ENCODE measurements around the gene WWOX. TPM values are rescaled to one million over a fixed set of nuclear protein-coding genes. Genes with fewer than 3 reads are reported as not detected.

WWOX gene
- total RNA-seq, 1 donor from 2014 or later, result 8.9 TPM

DNA sequence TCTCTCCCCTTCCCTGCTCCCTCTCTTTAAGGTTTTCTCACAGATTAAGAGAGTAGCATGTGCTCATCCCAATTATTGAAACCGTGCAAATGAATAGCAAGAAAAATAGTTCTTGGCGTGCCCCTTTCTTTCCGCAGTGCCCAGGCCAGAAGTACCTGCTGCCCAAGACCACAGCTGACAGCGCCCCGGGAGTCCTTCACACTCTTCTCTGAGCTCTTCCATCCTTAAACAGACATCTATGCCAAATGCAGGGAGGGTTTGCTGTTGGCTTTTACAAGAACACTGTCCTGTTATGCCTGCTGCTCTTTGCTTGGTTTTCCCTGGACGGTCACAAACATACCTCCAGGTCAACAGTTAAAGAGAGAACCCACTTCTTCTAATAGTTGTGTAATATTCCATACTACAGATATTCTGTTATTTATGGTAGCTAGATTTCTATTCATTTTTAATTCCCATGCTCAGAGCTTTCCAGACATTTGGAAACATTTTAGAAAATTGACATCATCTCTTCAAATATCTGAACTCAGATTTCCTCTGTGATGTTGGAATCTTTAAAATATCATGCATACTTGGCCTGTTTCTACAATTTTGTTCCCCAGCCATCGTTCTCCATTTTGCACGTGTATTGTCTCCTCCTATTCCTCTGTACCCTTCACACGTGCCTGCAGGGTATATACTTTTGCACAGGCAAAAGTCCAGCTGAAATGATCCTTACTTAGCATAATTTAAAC lies 416.7 kb downstream of the WWOX start:
- TF ChIP-seq, protein P1, sequence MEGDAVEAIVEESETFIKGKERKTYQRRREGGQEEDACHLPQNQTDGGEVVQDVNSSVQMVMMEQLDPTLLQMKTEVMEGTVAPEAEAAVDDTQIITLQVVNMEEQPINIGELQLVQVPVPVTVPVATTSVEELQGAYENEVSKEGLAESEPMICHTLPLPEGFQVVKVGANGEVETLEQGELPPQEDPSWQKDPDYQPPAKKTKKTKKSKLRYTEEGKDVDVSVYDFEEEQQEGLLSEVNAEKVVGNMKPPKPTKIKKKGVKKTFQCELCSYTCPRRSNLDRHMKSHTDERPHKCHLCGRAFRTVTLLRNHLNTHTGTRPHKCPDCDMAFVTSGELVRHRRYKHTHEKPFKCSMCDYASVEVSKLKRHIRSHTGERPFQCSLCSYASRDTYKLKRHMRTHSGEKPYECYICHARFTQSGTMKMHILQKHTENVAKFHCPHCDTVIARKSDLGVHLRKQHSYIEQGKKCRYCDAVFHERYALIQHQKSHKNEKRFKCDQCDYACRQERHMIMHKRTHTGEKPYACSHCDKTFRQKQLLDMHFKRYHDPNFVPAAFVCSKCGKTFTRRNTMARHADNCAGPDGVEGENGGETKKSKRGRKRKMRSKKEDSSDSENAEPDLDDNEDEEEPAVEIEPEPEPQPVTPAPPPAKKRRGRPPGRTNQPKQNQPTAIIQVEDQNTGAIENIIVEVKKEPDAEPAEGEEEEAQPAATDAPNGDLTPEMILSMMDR (IDR thresholded peaks at IDR 0.05; ENCODE audit: borderline replicate concordance), result no peak
- intact Hi-C loops (cut with micrococcal nuclease), result no loop called here

DNA sequence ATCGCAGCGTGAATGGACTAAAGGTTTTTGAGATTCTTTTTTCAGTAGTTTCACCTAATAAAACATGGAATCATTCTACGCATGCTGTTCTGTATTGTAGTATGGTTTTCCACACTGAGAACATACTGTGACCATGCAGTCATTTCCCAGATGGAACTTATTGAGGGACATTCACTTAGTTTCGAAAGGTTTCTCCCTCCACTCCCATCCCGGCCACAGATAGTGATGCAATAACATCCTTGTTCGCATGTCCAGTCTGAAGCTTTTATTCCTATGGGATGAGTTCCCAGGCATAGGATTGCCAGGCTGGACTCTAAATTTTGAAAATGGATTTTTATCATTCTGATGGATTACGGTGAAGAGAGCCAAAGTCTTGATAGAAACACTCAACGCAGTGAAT lies 420.4 kb downstream of the WWOX start:
- TF ChIP-seq, protein P1 (IDR thresholded peaks at IDR 0.05; ENCODE audit: borderline replicate concordance), result no peak
- Histone ChIP-seq H3K36me3 (no peaks in the 10 kb centered on the region), H3K4me3 (no peak overlapping the region), H3K9me3 (replicated peaks) (no peaks in the 10 kb centered on the region), H3K27ac (replicated peaks) (no peak overlapping the region), H3K4me1 (peaks cover 3% of the 10 kb centered on the region), H3K27me3 (ENCODE audit: low read depth) (no peaks in the 10 kb centered on the region)
- no peak for DNase-seq
- intact Hi-C loops (cut with micrococcal nuclease), result no loop called here

More for the DNA sequence above, 416.7 kb downstream of the WWOX start:
- H3K4me3 ChIP-seq, result no peak overlapping the region
- DNase-seq, result no peak
- H3K27me3 ChIP-seq (ENCODE audit: low read depth), result no peaks in the 10 kb centered on the region
- no peaks in the 10 kb centered on the region for H3K9me3 ChIP-seq (replicated peaks)
- H3K27ac ChIP-seq (replicated peaks), result no peak overlapping the region
- H3K4me1 ChIP-seq, result no peaks in the 10 kb centered on the region
- no peaks in the 10 kb centered on the region for H3K36me3 ChIP-seq

GRCh38 chr16:78520470-78520869 lies 421.0 kb downstream of the WWOX start:
- H3K4me3 ChIP-seq, result no peak overlapping the region
- TF ChIP-seq, protein P1 (IDR thresholded peaks at IDR 0.05; ENCODE audit: borderline replicate concordance), result no peak
- H3K36me3 ChIP-seq, result no peaks in the 10 kb centered on the region
- H3K27me3 ChIP-seq (ENCODE audit: low read depth), result no peaks in the 10 kb centered on the region
- H3K9me3 ChIP-seq (replicated peaks), result no peaks in the 10 kb centered on the region
- no peak for DNase-seq
- no peak overlapping the region for H3K27ac ChIP-seq (replicated peaks)
- H3K4me1 ChIP-seq, result peaks cover 3% of the 10 kb centered on the region
- intact Hi-C loops (cut with micrococcal nuclease), result no loop called here

DNA sequence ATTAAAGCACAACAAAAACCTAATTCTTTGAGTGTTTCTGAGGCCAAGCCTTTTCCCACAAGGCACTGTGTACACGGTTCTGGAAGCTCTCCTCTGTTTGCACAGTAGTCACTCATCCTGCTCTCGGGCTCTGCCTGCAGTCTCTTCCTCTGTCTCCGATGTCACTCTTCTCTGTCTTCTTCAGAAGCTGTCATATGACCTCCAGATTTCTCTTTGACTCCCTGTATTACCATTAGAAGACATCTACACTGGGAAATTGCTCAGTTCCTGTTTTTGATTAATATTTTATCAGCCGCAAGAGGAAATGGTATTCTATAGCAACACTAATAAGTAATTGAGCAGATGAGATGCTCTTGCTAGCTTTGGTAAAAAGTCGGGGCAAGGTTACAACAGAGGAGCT lies 422.9 kb downstream of the WWOX start:
- TF ChIP-seq, protein P1 (IDR thresholded peaks at IDR 0.05; ENCODE audit: borderline replicate concordance), result no peak
- Histone ChIP-seq H3K4me1 (peaks cover 3% of the 10 kb centered on the region), H3K36me3 (no peaks in the 10 kb centered on the region), H3K27ac (replicated peaks) (no peak overlapping the region), H3K9me3 (replicated peaks) (no peaks in the 10 kb centered on the region), H3K4me3 (no peak overlapping the region), H3K27me3 (ENCODE audit: low read depth) (no peaks in the 10 kb centered on the region)
- intact Hi-C loops (cut with micrococcal nuclease), result no loop called here
- DNase-seq, result no peak

DNA sequence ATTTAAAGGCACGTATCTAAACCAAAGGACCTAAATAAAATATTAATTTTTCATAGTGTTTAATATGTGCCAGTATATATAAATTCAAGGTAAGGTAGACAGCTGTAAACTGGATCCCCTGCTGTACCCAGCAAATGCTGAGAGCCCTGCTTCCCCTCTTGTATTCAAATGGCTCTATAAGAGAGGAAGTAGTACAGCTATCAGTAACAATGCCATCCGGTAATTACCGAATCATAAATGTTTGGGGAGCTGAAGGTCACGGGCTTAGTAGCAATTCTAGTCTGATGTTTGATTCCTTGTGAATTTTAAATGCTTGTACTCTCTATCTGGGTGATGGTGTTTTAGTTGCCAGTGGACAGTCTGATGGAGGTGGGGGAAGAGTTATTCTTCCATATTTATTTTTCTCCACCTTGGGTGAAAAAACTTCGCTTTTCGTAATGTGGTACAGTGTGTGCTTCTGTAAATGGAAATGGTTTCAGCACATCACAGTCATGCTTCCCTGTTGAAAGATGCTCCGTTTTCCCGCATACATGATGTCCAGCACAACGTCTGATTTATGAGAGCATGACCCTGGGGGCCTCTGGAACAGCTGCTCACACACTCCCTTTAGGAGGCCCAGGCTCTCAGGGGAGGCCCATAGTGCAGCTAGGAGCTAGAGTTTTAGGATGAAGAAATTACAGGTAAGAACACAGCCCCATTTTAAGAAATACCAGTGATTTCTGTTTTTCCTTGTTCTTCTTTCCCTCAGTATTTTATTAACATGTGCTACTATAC lies 423.9 kb downstream of the WWOX start:
- intact Hi-C loops (cut with micrococcal nuclease), result no loop called here
- DNase-seq, result no peak
- no peaks in the 10 kb centered on the region for H3K36me3 ChIP-seq
- H3K9me3 ChIP-seq (replicated peaks), result no peaks in the 10 kb centered on the region
- H3K4me1 ChIP-seq, result peaks cover 3% of the 10 kb centered on the region
- no peak overlapping the region for H3K4me3 ChIP-seq
- H3K27me3 ChIP-seq (ENCODE audit: low read depth), result no peaks in the 10 kb centered on the region
- TF ChIP-seq, protein P1 (IDR thresholded peaks at IDR 0.05; ENCODE audit: borderline replicate concordance), result no peak
- H3K27ac ChIP-seq (replicated peaks), result no peak overlapping the region

Data from left ventricle myocardium inferior (tissue), 1 donor.